Nucleus accumbens (tissue), 56 donors: ENCODE results near the gene CDHR2.
A peak's percentile ranks its signal among the peaks of the same experiment; 100 is the strongest.

Experiments
- DNase-seq, 56 donors: peaks; one replicate each; lab custom pipeline; 2025; lab: John Stamatoyannopoulos, UW

Gene CDHR2

GRCh38 chr5:176631383-176632200, 82.5 kb downstream of the CDHR2 start:
- no peak for DNase-seq

GRCh38 chr5:176632745-176633144, 83.6 kb downstream of the CDHR2 start:
- DNase-seq, result no peak

GRCh38 chr5:176633598-176633997, 84.5 kb downstream of the CDHR2 start:
- DNase-seq, result no peak

- no peak for DNase-seq
Measured at GRCh38 chr5:176636426-176636825, 87.3 kb downstream of the CDHR2 start.

DNA sequence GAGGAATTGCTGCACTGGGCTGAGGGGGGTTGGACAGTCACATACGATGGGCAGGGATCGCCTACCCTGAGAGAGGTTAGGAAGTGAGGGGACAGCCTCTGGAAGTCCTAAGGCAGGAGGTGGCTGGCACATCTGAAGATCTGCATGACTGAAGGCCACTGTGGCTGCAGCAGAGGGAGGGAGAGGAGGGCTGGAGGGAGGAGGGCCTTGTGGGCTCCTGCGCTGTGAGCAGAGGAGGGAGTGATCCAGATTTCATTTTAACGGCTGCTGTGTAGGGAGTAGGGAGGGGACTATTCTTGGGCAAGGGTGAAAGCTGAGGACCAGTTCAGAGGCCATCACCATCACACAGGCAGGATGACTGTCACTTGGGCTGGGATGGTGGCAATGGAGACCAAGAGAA, 88.4 kb downstream of the CDHR2 start:
- DNase-seq, result no peak

DNA sequence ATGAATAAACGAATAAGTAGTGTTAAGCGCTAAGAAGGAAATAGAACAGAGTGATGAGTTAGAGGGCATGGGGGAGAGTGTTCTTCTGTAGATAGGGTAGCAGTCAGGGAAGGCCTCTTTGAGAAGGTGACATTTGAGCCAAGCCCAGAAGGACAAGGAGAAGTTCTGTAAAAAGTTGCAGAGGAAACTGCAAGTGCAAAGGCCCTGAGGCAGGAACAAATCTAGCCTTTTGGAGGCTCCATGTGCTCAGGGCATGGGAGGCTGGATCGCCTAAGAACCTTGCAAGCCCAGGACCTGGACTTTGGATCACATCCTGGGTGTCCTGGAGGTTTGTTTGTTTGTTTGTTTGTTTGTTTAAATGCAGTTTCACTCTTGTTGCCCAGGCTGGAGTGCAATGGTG, 89.3 kb downstream of the CDHR2 start:
- DNase-seq, result no peak

DNA sequence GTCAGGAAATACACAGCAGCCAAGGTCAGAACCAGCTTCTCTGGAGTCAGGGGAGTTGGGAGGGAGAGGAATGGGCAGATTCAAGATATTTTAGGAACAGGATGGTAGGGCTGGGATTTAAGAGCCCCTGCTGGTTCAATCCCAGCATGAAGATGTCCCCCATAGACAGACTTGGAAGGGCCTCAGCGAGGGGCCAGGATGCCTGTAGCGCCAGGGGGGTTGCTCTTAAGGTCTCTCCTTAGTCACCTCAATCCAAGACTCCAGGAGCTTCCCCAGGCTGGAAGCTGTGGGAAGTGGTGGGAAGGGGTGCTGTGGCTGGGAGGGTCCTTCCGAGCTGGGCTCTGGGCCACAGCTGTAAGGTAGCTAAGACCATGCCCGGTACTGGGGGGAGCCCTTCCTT, 90.1 kb downstream of the CDHR2 start:
- DNase-seq, result no peak

- peak in 50 of 56 donors; percentile 11 to 82 (median 52) for DNase-seq
Measured at GRCh38 chr5:176639981-176640380, 90.8 kb downstream of the CDHR2 start.

- no peak for DNase-seq
Measured at GRCh38 chr5:176640616-176641015, 91.5 kb downstream of the CDHR2 start.

DNA sequence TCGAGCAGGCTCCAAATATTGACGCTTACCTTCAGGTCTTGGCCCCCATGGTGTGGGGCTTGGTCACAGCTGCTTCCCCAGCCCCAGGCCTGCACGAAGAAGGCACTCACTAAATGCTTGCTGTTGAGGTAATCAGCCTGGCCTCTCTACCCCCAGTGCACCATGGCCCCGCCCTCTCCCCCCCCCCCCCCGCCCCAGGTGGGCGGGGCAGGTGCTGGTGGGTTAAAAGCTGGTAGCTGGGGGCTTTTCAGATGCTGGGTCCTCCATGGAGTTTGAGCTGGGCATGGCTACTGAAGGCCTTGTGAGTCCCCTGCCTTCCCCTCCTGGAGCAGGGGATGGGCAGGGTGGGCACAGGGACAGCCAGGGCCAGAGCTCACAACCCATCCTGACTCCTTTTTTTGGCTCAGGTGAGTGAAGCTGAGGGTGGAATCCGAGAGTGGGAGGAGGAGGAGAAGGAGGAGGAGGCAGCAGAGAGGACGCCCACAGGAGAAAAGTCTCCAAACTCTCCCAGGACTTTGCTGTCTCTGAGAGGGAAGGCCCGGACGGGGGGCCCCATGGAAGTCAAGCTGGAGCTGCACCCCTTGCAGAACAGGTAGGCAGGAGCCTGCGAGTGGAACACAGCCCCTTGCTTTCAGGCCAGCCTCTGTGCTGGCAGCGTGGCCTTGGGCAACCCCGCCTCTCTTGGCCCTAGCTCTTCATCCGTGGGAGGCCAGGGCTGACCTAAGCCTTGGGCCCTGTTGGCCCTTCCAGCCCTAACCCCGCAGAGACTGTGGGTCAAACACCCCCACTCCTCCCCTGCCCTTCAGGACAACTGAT, 93.7 kb downstream of the CDHR2 start:
- no peak for DNase-seq

- no peak for DNase-seq
Measured at GRCh38 chr5:176643491-176644219, 94.5 kb downstream of the CDHR2 start.

- no peak for DNase-seq
Measured at GRCh38 chr5:176644294-176644693, 95.2 kb downstream of the CDHR2 start.

DNA sequence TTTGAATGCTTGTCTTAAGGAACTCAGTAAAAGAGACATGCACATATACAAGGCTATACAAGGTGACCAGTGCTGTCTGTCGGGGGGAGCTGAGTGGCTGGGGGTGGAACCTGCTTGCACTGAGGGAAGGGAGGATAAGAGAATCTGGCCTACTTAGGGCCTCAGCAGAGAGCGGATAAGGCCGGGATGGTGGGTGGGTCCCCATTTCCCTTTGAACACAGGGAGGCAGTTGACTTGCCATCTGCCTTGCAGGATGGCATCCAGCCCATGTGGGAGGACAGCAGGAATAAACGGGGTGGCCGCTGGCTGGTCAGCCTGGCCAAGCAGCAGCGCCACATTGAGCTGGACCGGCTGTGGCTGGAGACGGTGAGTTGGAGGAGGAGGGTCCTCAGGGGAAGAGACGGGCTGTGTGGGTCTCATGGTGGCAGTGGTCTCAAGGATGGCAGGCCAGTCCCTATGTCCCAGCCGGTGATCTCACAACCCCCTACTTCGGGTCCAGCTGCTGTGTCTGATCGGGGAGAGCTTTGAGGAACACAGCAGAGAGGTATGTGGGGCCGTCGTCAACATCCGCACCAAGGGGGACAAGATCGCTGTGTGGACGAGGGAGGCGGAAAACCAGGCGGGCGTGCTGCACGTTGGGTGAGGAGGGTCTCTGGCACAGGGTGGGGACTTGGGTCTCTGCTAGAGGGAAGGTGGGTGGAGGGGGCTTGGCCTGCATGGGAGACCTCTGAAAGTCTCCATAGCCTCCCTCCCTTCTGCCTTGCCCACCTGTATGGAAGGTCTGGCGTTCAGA, 95.9 kb downstream of the CDHR2 start:
- DNase-seq, result no peak
